RWPE2 (cell line): ENCODE results near the gene ALK.

Source experiments
- ATAC-seq: fragments of 200-7000 bp; cut with Tn5 transposase; 3 replicates; pipeline ENCODE4 v1.9.1; 2021; ENCODE audit warnings: low read depth
- DNase-seq: peaks from one replicate; pipeline ENCODE4 v3.0.0-alpha.2; 2020; ENCODE audit warnings: low spot score
- H3K27ac ChIP-seq: fragments of 450-650 bp; 2 replicates; pipeline ENCODE4 v1.5.1; 2017; ENCODE audit warnings: mild to moderate bottlenecking; ENCODE audit not compliant: poor library complexity, severe bottlenecking
- H3K27me3 ChIP-seq: fragments of 250-450 bp; sonication (Bioruptor Pico); 2 replicates; pipeline ENCODE4 v1.5.1; 2021; ENCODE audit warnings: mild to moderate bottlenecking, moderate library complexity; ENCODE audit not compliant: insufficient read depth, poor library complexity, severe bottlenecking
- H3K36me3 ChIP-seq: fragments of 250-450 bp; sonication (Bioruptor Pico); 2 replicates; pipeline ENCODE4 v1.5.1; 2020; ENCODE audit warnings: low read depth, mild to moderate bottlenecking, moderate library complexity
- H3K4me1 ChIP-seq: fragments of 250-450 bp; sonication (Bioruptor Pico); 2 replicates; pipeline ENCODE4 v1.5.1; 2021; ENCODE audit warnings: mild to moderate bottlenecking, moderate library complexity; ENCODE audit not compliant: insufficient read depth, poor library complexity, severe bottlenecking
- H3K4me3 ChIP-seq: fragments of 250-450 bp; sonication (Bioruptor Pico); 2 replicates; pipeline ENCODE4 v1.5.1; 2021; ENCODE audit warnings: mild to moderate bottlenecking, moderate library complexity; ENCODE audit not compliant: severe bottlenecking
- H3K9me3 ChIP-seq: fragments of 250-450 bp; sonication (Bioruptor Pico); 2 replicates; pipeline ENCODE4 v1.5.1; 2021; ENCODE audit warnings: mild to moderate bottlenecking, moderate library complexity; ENCODE audit not compliant: severe bottlenecking
- TF ChIP-seq, protein P1 (sequence below): fragments of 450-650 bp; IDR thresholded peaks from one replicate; pipeline ENCODE4 v1.5.1; 2017; ENCODE audit warnings: mild to moderate bottlenecking, moderate library complexity; ENCODE audit not compliant: poor library complexity, severe bottlenecking

ALK gene

DNA sequence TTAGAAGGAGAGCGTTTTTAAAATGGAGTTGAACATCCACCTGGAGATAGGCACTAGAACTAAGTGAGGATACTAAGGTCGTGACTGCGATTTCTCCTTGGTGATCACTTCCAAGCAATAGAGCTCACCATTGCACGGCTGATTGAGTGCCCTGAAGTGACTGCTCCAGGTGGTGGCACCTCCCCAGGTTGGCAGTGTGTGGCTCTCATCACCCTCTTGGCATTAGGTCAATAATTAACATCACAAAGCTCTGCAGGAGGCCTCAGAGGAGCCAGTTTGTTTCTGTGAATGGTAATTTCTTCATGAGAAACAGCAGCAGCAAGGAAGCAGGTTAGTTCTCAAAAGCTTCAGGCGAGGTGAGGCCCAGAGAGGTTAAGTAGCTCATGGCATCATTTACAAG, 546.6 kb downstream of the ALK start:
- DNase-seq (no peak), ATAC-seq (no peak)
- no peak overlapping the region for H3K4me3 ChIP-seq
- H3K9me3 ChIP-seq = no peaks in the 10 kb centered on the region
- TF ChIP-seq, protein P1, sequence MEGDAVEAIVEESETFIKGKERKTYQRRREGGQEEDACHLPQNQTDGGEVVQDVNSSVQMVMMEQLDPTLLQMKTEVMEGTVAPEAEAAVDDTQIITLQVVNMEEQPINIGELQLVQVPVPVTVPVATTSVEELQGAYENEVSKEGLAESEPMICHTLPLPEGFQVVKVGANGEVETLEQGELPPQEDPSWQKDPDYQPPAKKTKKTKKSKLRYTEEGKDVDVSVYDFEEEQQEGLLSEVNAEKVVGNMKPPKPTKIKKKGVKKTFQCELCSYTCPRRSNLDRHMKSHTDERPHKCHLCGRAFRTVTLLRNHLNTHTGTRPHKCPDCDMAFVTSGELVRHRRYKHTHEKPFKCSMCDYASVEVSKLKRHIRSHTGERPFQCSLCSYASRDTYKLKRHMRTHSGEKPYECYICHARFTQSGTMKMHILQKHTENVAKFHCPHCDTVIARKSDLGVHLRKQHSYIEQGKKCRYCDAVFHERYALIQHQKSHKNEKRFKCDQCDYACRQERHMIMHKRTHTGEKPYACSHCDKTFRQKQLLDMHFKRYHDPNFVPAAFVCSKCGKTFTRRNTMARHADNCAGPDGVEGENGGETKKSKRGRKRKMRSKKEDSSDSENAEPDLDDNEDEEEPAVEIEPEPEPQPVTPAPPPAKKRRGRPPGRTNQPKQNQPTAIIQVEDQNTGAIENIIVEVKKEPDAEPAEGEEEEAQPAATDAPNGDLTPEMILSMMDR = no peak
- H3K27me3 ChIP-seq = no peaks in the 10 kb centered on the region
- no peak overlapping the region for H3K27ac ChIP-seq
- no peaks in the 10 kb centered on the region for H3K4me1 ChIP-seq
- H3K36me3 ChIP-seq = no peaks in the 10 kb centered on the region

DNA sequence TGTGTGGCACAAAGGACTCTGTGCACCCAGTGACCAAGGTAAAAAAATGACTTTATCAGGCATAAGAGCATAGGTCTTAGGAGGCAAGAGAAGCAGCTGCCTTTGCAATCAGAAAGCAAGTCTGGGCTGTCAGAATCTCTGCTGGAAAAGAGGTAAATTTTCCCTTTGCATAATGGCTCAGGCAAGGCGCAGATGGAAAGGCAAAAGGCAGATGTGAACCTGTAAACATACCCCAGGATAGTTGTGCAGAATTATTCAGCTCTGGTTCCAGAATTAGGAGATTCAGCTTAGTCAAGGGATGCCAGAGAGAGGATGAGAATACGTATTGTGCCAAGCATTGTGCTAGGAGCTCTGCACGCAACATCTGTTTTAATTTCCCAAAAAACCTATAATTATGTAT, 547.5 kb downstream of the ALK start:
- TF ChIP-seq, protein P1 = no peak
- Histone ChIP-seq H3K4me3 (no peak overlapping the region), H3K4me1 (no peaks in the 10 kb centered on the region), H3K36me3 (no peaks in the 10 kb centered on the region), H3K27ac (no peak overlapping the region), H3K9me3 (no peaks in the 10 kb centered on the region), H3K27me3 (no peaks in the 10 kb centered on the region)
- no peak for DNase-seq
- no peak for ATAC-seq

DNA sequence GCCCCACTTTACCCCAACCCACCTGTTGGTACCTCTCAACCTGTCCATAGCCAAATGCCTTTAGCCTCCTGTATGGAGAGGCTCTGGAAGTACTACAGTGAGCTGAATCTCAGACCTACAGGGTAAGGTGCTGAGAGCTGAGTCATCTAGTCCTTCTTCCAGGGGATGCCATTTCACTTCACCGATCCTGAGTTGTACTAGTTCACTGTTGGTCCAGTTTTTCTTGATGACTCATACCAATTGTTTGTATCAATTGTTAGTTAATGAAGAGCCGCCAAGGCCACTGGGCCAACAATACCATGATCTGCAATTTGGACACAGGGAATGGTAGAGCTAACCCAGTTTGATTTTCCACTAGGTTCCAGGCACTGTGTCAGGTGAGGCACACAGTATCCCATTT, 549.2 kb downstream of the ALK start:
- Histone ChIP-seq H3K9me3 (no peaks in the 10 kb centered on the region), H3K4me1 (peaks cover 11% of the 10 kb centered on the region), H3K27ac (no peak overlapping the region), H3K36me3 (no peaks in the 10 kb centered on the region), H3K4me3 (no peak overlapping the region), H3K27me3 (no peaks in the 10 kb centered on the region)
- TF ChIP-seq, protein P1 = no peak
- DNase-seq (no peak), ATAC-seq (peak; percentile 35; the same call in 1 of the 3 replicates)

DNA sequence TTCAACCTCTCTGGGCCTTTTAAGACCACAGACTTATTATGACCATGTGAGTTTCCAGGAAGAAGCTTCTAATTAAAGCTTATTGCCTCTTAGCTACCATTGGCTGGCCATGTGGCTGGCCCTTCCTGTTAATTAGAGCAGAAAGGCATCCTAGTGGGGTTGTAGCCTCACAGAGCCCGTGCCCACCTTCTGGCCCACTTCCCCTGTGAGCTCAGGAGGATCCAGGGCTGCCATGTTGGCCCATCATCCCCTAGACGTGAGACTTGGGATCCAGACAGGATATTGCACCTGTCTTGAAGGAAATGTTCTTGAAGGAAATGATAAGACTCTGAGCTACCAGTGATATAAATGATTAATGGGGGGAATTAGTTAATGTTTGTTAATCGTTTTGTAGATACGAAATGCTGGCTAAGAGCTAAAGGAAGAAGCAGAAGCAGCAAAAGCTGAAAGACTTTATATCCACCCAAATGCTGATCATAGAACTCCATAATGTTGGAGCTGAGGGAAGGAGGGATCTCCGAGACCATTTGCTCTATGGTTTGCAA, 550.7 kb downstream of the ALK start:
- no peaks in the 10 kb centered on the region for H3K36me3 ChIP-seq
- TF ChIP-seq, protein P1 = no peak
- no peaks in the 10 kb centered on the region for H3K9me3 ChIP-seq
- H3K27ac ChIP-seq = no peak overlapping the region
- no peak overlapping the region for H3K4me3 ChIP-seq
- DNase-seq (no peak), ATAC-seq (no peak)
- no peaks in the 10 kb centered on the region for H3K27me3 ChIP-seq
- H3K4me1 ChIP-seq = peaks cover 11% of the 10 kb centered on the region

DNA sequence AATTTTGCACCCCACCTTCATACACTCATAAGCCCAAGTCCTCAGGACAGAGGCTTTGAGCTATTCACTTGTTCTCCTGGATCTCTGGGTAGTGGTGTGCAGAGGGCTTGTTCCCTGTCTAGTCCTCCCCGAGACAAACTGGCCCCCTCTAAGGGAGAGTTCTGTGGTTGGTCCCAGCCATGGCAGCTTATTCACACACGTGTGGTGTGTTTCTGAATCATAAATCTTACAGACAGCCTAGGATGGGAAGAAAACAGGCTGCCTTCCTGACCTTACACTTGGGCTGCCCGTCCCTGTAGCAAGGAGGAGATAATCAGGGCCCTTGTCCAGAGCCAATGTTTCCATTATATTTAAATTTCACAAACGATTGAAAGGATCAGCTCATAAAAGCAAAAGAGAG, 551.2 kb downstream of the ALK start:
- no peak for DNase-seq
- TF ChIP-seq, protein P1 = no peak
- no peak for ATAC-seq
- Histone ChIP-seq H3K4me1 (peaks cover 11% of the 10 kb centered on the region), H3K36me3 (no peaks in the 10 kb centered on the region), H3K9me3 (no peaks in the 10 kb centered on the region), H3K4me3 (no peak overlapping the region), H3K27ac (no peak overlapping the region), H3K27me3 (no peaks in the 10 kb centered on the region)
